NCI-H2227 treated with DMSO at 0.1 percent for 48 hours (cell line): ENCODE data around the gene TRNT1.

ENCODE experiments used
- DNase-seq: peaks from one replicate; lab custom pipeline; 2025; lab: John Stamatoyannopoulos, UW

TRNT1 gene

GRCh38 chr3:3110749-3111361 lies 15.9 kb upstream of the TRNT1 start:
- DNase-seq, result no peak

DNA sequence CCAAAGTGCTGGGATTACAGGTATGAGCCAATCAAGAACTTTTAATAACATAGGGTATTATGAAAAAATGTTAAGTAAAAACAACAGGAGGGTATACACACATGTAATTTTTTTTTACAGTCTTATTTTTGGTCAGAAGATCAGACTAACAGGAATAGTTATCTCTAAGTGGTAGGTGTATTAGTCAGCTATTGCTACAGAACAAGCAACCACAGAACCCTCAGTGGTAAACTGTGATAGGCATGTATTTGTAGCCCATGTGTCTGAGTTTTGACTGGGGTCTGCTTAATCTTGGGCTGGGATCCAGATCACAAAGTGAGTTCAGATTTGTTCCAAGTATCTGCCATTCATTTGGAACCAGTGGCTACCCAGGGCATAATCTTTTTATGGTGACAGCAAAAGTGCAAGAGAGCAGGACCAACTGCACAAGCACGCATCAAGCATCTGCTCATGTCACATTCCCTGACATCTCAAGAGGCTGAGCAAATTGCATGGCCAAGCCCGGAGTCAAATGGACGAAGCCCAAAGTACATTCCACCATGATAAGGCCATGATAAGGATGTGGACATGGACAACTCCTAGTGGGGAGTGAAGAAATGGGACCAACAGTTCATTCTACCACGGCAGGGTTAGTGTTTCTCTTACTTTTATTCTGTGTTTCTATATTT lies 13.6 kb upstream of the TRNT1 start:
- no peak for DNase-seq

DNA sequence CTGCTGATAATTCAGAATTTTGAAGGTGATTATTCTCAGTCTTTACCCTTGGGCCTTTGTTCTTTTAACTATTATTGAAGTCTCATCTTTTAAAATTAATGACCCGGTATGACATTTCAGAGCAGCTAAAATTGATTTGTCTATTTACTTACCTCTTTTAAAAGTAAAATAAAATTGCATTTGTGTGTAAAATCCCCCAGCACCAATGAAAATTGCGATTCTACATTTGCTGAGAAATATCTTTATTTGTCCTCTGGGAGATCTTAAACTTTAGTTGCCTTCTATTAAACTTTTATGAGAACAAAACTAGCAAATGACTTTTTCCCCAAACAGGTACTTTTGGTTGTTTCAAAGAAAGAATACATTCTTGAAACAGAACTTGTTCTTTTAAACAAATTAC lies 9.1 kb upstream of the TRNT1 start:
- DNase-seq, result no peak

DNA sequence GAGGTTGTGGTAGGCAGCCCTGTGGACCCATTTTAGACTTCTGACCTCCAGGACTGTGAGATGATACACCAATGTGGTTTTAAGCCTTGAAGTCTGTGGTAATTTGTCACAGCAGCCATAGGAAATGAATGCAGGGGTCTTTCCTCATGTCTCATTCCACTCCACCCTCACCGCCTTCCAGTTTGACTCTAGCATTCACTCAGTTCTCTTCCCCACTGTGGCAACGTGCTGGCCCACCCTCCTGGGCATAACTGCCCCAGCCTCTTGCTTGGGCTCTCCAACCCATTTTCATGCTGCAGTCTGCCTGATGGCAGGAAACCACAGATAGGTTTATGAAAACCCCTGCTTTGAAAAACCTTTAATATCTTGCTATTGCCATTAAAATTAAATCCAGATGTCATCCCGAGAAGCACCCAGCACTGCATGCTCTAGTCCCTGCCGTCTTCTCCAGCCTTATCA lies 7.3 kb upstream of the TRNT1 start:
- DNase-seq, result no peak

DNA sequence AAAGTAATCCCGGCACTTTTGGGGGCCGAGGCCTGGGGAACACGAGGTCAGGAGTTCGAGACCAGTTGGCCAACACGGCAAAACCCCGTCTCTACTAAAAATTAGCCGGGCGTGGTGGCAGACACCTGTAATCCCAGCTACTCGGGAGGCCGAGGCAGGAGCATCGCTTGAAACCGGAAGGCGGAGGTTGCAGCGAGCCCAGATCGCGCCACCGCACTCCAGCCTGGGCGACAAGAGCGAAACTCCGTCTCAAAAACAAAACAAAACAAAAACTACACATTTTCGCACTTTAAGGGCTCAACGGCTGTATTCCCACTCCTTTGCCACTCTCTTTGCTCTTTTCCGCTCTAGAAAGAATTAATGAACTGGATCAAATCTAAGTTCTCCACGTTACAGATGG lies 763 bp upstream of the TRNT1 start:
- DNase-seq, result no peak

DNA sequence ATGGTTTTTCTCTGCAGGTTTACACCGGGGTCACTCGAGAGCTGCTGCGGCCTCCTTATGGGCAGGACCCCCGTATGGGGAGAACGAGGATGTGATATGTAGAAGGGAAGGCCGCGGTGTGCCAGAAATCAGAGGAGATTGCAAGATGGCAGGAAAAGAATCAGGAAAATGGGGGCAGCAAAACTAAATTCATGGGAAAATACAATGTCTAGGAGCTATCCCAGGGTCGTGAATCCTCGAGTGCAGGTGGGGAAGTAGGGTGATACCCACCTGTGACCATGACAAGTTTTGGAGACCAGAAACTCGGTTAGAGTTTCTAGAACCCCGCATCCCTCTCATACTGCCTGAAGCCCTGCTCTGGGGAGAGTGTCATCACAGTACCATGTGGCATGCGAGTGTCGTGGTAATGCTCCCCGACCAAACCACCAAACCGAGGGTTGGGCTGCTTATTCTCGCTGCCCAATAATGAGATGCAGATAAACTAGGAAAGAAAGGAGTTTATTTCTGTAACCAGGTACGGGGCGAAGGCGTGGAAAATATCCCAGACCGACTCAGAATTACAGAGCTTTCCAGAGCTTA lies 781 bp downstream of the TRNT1 start:
- DNase-seq, result no peak

DNA sequence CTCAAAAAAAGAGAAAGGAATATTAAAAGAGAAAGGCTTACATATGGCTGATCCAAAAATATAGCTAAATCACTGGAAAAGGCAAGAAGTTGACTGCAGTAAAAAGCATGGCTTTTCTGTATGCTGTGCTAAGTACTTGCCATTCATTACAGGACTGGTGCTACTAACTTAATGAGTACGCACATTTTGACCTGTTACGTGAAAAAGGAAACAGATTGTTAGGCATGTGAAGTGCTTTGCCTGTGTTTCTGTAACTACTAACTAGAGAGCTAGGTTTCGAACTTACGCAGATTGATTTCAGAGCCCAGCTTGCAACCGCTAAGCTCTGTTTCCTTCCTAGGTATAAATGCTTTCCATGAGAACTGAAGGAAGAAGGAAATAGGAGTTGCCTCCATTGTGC lies 2.8 kb downstream of the TRNT1 start:
- DNase-seq, result no peak

DNA sequence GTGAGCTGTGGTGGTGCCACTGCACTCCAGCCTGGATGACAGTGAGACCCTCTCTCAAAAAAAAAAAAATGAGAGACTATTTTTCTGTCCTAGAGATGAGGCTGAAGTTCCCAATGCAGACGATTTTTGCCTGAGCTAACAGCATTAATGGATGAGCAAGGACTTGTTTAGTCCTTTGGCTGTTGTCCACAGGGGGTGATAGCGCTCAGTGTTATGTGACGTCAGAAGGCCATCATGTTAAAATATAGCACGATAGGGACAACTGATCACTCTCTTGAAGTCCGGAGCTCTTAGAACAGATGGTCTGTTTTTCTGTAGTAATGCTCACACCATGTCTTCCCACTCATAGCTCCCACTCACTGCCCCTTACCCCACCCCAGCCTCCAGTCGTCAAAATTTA lies 6.8 kb downstream of the TRNT1 start:
- no peak for DNase-seq

DNA sequence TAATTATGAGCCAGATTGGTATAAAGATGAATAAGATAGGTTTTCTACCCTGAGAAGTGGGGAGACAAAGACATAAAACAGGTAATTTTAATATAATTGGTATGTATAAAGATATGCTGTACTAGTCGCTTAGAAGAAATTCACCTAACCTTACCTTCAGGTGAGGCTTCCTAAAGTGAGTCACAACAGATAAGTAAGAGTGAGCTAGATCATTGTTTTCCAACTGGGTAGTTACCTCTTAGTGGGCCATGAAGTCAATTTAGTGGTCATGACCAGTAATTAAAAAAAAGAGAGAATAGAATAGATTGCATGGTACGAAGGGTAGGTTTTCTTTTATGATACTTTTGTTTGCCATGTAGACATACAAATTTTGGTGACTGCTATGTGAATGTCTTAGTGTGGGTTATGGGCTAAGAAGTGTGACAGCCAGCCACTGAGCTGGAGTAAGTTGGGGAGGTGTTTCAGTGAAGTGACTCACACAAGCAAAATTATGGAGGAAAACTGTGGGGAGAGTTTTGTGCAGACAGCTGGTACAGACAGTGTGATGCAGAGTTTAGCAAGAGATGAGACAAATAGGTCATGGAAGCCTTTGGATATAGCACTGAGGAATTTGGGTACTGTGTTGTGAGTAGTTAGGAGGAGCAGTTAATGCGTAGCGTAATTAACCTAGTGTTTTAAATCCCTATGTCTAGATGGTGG lies 8.2 kb downstream of the TRNT1 start:
- no peak for DNase-seq

- no peak for DNase-seq
These were observed 10.8 kb downstream of the TRNT1 start for GRCh38 chr3:3137526-3137925.

DNA sequence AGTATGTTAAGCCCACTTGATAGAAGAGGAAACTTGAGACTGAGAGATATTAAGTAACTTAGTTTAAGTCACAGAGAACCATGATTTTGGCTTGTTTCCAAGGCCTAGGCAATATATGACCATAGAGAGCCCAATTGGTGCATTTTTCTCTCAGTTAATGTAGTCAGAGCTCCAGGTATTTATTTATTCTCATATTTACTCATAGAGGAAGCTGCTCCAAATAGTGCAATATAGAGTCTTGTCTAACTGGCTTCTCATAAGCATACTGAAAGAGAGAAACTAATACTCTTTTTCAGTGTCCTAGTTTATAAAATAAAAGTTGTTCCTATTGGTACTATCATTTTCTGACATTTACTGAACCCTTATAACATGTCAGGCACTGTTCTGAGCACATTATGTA lies 15.2 kb downstream of the TRNT1 start:
- DNase-seq, result no peak

DNA sequence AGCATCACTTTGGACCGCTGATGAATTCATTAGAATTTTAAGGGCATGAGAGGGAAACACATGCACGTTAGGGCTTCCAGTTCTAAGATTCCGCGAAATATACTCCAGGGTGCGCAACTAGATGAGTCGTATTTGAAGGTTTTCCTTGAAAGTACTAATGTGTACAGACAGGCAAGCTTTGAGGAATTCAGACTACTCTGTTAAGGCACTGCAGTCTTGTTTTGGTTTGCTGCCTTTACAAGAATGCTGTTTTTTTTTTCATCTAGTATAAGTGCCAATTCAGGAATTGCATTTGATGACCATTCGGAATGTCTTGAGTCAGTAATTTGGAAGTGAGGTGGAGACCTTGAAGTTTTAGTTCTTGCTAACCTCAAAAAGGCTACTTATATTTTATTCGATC lies 19.1 kb downstream of the TRNT1 start:
- no peak for DNase-seq

GRCh38 chr3:3149560-3149959 lies 22.8 kb downstream of the TRNT1 start:
- DNase-seq, result no peak

DNA sequence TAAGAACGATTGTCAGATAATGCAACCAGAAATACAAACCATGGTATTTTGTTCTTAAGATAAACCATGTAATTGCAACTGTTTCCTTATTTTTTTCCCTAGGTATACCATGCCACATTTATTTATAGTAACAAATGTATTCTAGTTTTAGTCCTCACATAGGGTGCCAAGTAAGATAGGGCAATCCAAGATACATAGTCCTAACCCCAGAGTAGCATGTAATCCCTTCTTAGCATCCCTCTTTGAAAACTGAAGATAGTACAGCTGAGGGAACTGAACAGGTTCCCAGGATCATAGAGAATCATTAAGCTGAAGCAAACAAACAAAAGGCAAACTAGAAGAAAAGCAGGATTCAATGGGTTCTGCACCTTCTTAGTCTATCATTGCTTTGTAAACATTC lies 24.8 kb downstream of the TRNT1 start:
- no peak for DNase-seq

GRCh38 chr3:3154879-3155610 lies 28.3 kb downstream of the TRNT1 start:
- no peak for DNase-seq

GRCh38 chr3:3157484-3157883 lies 30.7 kb downstream of the TRNT1 start:
- no peak for DNase-seq

DNA sequence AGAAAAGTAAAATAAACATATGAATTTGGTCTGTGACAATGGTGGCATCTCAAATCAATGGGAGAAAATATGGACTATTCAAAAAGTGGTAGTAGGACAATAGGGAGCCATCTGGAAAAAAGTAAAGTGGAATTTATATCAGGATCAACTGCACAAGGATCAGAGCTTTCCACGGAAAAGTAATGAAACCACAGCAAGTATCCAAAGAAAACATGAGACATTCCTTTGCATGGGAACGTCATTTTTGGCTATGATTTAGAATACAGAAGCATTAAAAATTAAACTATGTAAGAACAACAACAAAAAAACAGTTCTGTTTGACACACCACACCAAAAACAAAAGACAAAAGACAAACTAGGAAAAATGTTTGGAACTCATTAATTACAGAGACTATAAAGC lies 34.1 kb downstream of the TRNT1 start:
- DNase-seq, result no peak

- DNase-seq, result no peak
These were observed 38.5 kb downstream of the TRNT1 start for GRCh38 chr3:3165241-3165640.

- no peak for DNase-seq
These were observed 38.9 kb downstream of the TRNT1 start for GRCh38 chr3:3165650-3166049.

DNA sequence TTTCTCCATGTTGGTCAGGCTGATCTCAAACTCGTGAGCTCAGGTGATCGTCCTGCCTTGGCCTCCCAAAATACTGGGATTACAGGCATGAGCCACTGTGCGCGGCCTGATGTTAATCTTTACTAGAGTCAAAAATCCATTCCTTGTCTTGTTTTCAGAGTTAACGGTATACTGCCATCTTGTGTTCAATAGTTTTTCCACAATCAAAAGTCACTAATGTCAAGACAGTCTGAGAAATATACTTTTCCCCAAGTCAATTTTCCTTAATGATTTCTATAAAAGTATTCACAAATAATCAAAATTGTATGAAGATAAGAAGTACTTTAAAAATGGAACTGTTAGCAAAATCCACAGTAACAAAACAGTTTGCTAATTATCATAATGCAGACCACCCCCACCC lies 44.3 kb downstream of the TRNT1 start:
- DNase-seq, result peak; percentile 0

GRCh38 chr3:3172627-3173026 lies 45.9 kb downstream of the TRNT1 start:
- DNase-seq, result no peak

DNA sequence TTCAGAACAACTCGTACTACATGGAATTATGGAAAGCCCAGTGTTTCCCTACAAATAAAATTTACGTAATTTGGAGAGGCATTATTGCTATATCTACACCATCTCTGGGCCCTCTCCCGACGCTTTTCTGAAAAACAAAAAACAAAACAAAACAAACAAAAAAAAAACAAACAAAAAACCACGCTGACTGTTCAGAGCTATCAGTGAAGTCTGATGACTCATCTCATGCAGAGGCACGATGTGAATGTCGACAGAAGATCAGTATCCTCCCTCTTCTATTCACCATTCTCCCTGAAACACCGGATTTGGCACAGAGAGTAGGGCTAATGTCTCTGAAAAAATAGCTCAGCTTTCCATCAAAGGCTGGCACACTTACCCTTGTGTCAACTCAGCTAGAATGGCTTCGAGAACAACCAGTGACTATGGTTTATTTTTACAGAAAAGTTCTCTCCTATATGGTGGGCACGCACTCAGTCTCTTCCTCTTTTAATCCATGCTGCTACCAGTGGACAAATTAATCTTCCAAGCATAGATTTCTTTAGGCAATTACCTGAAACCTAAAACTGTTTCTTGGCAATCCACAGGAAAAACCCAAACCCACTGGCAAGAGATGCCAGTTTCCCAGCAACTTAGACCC lies 51.2 kb downstream of the TRNT1 start:
- no peak for DNase-seq
